HG03280 (cell line): ENCODE measurements around the gene IFIH1.

Experiments
- ATAC-seq: cut with Tn5 transposase; IDR thresholded peaks from one replicate; pipeline ENCODE4 v1.9.1; 2021; ENCODE audit warnings: mild to moderate bottlenecking, moderate library complexity; ENCODE audit not compliant: unreplicated experiment

Gene IFIH1

DNA sequence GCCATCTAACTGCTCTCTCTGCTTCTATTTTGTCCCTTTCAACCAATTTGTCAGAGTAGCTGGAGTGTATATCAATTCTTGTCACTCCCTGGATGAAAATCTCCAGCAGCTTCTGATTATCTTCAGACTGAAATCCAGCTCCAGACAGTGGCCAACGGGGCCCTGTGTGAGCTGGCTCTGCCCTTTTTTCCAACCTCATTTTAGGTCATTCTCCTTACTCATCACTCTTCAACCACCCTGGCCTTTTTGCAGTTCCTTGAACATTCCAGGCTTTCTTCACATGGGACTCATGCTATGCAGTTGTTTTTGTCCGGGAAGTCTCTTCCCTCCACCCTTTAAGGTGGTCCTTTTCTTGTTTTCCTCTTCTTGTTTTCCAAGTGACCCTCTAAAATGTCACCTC, 59.8 kb downstream of the IFIH1 start:
- ATAC-seq = no peak

DNA sequence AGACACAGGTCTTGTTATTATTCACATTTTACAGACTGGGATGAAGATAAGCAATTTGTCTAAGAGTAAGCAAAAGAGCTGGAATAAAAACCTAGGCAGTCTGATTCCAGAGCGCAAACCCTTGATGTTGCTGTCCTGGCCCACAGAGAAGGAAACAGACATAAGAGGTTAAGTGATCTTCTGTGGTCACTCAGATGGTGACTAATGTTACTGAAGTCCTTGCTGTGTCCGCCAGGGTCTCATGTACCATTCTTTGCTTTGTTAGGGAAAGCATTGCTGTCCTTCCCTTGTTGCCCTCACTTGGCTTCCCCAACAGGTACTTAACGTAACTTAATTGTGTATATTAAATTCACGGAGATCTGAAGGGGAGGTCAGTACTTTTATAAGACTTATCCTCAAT, 60.3 kb downstream of the IFIH1 start:
- no peak for ATAC-seq

DNA sequence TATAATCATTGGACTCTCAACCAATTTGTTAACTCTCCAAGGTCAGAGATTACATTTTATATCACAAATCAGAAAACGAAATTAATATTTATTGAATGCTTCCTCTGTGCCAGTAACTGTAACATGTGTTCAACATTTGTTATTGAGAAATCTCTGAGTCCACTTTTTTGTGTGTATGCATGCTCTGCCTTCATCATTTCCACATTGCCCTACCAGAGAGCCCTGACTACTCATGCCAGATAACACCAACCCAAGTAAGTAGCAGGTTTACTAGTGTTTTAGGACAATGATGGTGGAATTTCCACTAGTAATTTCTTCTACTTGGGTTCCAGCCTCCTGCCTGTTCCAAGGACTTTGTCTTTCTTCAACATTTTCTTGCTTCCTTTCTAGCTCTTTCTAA, 61.1 kb downstream of the IFIH1 start:
- ATAC-seq = no peak

DNA sequence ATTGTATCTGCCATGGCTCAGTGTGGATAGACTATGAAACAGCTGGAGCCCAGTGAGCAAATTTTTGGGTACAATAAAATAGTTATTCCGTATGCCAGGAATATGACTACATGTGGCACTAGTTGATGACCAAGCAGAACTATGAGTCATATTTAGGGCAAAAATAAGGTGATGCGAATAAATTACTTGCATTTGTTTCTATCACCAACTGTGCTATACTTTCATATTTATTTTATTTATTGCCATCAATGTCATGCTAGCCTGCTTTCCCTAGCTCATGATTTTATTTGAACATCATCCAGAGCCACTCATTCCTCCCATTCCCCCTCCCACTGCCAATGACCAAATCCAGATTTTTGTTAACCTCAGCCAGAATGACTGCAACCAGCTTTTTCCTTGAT, 61.9 kb downstream of the IFIH1 start:
- ATAC-seq = no peak

GRCh38 chr2:162254236-162254871, 64.1 kb downstream of the IFIH1 start:
- no peak for ATAC-seq

DNA sequence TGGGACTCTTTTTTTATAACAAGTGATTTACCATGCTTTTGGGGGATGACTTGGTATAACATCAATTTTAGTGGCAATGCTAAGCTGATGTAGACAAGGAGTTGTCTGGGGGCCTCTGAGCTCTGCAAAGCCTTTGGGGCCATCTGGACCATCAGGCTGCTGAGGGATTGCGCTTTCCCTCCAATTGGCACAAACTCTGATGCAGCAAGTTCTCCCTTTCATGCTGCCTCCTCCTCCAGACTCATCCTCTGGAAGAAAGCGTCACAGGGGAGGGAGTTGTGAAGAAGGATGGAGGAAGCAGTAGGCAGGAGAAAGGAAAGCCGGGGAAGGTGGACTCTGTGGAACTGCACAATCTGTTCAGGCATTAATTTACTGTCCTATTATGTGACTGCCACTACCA, 65.0 kb downstream of the IFIH1 start:
- no peak for ATAC-seq

GRCh38 chr2:162252153-162252552, 66.3 kb downstream of the IFIH1 start:
- ATAC-seq = no peak

DNA sequence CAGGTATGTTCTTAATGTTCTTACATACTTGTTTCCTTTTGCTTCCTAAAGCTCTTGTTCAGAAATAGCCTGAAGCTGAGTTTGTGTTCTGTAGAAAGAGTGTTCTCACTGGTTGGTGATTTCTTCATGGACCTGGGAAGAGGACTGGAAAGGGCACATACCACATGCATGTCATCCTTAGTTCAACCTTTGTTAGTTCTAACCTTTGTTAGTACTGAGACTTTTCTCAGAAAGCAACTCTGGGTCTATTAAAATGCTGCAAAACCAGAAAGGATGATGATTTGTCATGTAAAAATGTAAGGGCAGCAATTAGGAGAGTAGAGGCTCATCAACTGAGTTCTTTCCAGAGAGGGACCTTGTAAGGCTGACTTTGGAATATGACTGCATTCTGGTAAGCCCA, 72.7 kb downstream of the IFIH1 start:
- ATAC-seq = no peak

DNA sequence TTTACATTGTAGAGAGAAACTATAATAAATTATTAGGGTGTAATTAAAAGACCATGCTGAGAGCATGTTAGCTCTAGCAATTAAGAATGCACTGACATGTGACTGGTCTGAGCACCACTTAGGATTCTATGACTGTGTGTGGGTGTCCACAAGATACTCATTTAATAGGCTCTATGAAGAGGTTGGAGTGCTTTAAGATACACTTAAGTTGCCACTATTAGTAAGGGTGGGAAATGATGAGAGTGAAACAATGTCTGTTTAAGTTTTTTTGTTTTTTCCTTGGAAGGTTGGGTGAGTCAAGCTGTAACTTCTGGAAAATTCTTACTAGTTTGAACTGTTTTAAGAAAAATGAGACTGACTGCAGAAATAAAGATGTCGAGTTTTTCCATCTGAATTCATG, 73.4 kb downstream of the IFIH1 start:
- no peak for ATAC-seq

GRCh38 chr2:162244541-162245031, 73.9 kb downstream of the IFIH1 start:
- no peak for ATAC-seq

- ATAC-seq = no peak
These were observed 74.8 kb downstream of the IFIH1 start for GRCh38 chr2:162243715-162244114.

DNA sequence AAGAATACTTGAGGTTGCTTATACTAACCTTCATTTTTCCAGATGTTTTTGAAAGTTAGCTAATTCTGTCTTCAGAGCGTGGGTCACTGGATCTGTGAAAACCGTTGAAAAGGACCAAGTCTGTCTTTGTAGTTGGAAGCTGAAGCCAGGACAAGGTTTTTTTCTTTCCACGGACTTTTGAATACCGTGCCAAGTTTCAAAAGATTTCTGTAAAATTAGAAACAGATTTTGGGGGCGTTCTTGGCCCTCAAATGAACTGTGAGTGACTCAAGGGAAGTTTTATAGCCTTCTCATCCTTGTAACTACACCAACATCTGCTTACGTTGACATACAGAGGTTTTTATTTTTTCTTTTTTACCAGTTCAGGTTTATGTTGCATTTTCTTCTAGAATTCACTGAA, 75.2 kb downstream of the IFIH1 start, which contains the start of gene FAP:
TSS of gene FAP (minus strand) at position 152 of the 400 bp plus-strand sequence. CDS start at position 34, 118 bp downstream.
- no peak for ATAC-seq

GRCh38 chr2:162242586-162243280, 75.8 kb downstream of the IFIH1 start:
- no peak for ATAC-seq

DNA sequence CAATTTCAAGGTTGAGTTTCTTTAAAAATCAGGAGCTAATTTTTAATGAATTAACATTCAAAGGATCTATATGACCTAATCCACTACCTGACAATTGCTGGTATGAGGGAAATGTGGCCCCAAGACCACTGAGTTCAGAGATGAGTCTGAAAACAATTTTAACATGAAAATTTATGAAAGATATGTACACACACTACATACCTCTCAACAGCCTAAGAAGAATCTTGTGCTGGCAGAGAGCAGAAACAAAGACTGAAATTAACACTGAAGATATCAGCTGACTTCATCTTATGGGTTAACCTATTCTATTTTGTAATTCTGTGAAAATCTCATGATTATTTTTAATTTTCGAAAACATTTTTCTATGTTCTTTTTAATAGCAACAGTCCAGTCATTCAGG, 76.9 kb downstream of the IFIH1 start:
- ATAC-seq = no peak

DNA sequence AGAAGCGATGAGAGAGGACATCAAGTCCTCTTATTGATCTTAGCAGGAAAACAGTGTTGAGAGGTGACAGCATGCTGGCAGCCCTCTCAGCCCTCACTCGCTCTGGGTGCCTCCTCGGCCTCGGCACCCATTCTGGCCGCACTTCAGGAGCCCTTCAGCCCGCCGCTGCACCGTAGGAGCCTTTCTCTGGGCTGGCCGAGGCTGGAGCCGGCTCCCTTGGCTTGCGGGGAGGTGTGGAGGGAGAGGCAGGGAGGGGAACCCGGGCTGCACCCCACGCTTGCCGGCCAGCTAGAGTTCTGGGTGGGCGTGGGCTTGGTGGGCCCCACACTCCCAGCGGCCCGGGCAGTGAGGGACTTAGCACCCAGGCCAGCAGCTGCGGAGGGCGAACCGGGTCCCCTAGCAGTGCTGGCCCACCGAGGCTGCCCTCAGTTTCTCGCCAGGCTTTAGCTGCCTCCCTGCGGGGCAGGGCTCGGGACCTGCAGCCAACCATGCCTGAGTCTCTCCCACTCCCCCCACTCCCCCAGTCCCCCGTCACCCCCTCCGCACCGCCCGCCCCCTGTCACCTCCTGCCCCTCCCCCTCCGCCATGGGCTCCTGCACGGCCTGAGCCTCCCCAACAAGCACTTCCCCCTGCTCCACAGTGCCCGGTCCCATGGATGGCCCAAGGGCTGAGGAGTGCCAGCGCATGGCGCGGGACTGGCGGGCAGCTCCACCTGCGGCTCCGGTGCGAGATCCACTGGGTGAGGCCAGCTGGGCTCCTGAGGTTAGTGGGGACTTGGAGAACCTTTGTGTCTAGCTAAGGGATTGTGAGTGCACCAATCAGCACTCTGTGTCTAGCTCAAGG, 83.6 kb downstream of the IFIH1 start:
- no peak for ATAC-seq

- ATAC-seq = no peak
These were observed 85.3 kb downstream of the IFIH1 start for GRCh38 chr2:162233197-162233596.

GRCh38 chr2:162232671-162233070, 85.8 kb downstream of the IFIH1 start:
- no peak for ATAC-seq

- no peak for ATAC-seq
These were observed 86.5 kb downstream of the IFIH1 start for GRCh38 chr2:162232027-162232426.

DNA sequence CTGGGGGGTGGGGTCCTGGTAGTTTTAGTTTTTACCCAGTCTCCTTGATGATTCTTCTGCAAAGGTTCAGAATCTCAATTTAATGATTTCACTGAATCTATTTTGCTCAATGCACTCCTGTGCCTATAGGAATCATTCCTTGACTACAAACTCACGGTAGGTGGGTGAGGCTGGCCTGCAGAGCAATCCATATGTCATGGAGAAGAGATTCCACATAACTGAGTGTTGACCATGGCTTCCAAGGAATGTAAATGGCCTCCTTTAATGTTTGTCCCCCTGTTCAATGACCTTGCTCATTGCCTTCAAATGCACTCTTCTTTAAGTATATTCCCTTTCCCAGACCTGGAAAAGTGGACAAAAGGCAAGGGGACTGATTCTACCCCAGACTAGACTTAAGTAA, 87.7 kb downstream of the IFIH1 start:
- ATAC-seq = no peak

GRCh38 chr2:162226836-162227235, 91.6 kb downstream of the IFIH1 start:
- ATAC-seq = no peak

- ATAC-seq = peak; percentile 87
These were observed 97.4 kb downstream of the IFIH1 start for GRCh38 chr2:162221064-162221463.

DNA sequence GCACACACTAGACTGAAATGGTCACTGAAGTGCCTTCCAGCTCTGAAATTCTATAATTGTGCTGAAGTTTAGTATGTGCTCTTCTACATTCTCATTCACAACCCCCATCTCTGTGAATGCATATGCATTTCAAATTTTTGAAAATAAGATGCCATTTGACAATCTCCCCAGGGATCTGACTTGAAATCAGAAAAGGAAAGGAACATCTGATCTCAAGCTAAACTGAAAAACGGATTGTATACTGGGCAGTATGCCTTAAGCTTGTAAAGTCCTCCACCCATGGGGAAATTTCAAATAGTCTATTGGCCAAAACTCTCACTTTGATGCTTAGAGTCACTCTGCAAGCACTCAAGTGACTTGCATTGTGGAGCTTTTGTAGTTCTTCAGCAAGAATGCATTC, 98.1 kb downstream of the IFIH1 start:
- no peak for ATAC-seq
